HepG2 (cell line): ENCODE measurements around the gene EIF5B. TPM values are rescaled to one million over a fixed set of nuclear protein-coding genes. Genes with fewer than 3 reads are reported as not detected.

Experiments used
- polyA plus RNA-seq, 8 experiments: library from polyadenylated mRNA; depleted of rRNA in 3 of 8; stranded (reverse) in 7 of 8; unstranded in 1 of 8; fragments of >200 nt; fragmentation: Illumina TruSeq in 4 of 8; extraction: Trizol in 4 of 8; gene quantifications; 2 replicates each; pipeline versions ENCODE4 v1.2.1 to v1.2.3, GENCODE V29; 2011 to 2016; ENCODE audit warnings: low read depth in 4 of 8, missing spikeins in 1 of 8, mixed read lengths in 1 of 8; ENCODE audit not compliant: insufficient read depth in 1 of 8
- total RNA-seq, 5 experiments: library from RNA; depleted of rRNA; stranded (reverse); fragments of >200 nt; fragmentation: Illumina TruSeq; extraction: Trizol; gene quantifications; 2 replicates each; pipeline ENCODE4 v1.2.3, GENCODE V29; 2016; ENCODE audit warnings: low read depth in 1 of 5

EIF5B gene
- total and polyA plus RNA-seq, 2 of the 13 experiments (the other 11 are each of a cell fraction or from before 2014, with no cell fraction given) = 8.8 to 32.1 TPM

Other genes with a start within 250 kb of the EIF5B start
- gene C2orf15, start 195.7 kb upstream of the EIF5B start, total RNA-seq (2016; rRNA removed; fragmentation: Illumina TruSeq; extraction: Trizol) = 8.3 and 12.2 TPM in 2 replicates
- gene C2orf15, start 195.7 kb upstream of the EIF5B start, polyA plus RNA-seq (2011; rRNA removed) = 4.9 and 5.5 TPM in 2 replicates
- 13.1 and 15.0 TPM in 2 replicates for gene TSGA10, start 182.4 kb upstream of the EIF5B start, total RNA-seq (2016; rRNA removed; fragmentation: Illumina TruSeq; extraction: Trizol)
- 3.8 and 4.7 TPM in 2 replicates for gene TSGA10, start 182.4 kb upstream of the EIF5B start, polyA plus RNA-seq (2011; rRNA removed)
- gene LIPT1, start 182.4 kb upstream of the EIF5B start, total RNA-seq (2016; rRNA removed; fragmentation: Illumina TruSeq; extraction: Trizol) = 8.0 and 8.3 TPM in 2 replicates
- 7.9 and 9.6 TPM in 2 replicates for gene LIPT1, start 182.4 kb upstream of the EIF5B start, polyA plus RNA-seq (2011; rRNA removed)
- gene MITD1, start 156.3 kb upstream of the EIF5B start, total RNA-seq (2016; rRNA removed; fragmentation: Illumina TruSeq; extraction: Trizol) = 43.7 and 48.7 TPM in 2 replicates
- 14.2 and 17.8 TPM in 2 replicates for gene MITD1, start 156.3 kb upstream of the EIF5B start, polyA plus RNA-seq (2011; rRNA removed)
- 75.3 and 118 TPM in 2 replicates for gene MRPL30, start 156.2 kb upstream of the EIF5B start, total RNA-seq (2016; rRNA removed; fragmentation: Illumina TruSeq; extraction: Trizol)
- gene MRPL30, start 156.2 kb upstream of the EIF5B start, polyA plus RNA-seq (2011; rRNA removed) = 25.6 and 30.2 TPM in 2 replicates
- gene LYG2, start 81.7 kb upstream of the EIF5B start, total RNA-seq (2016; rRNA removed; fragmentation: Illumina TruSeq; extraction: Trizol) = 0.15 TPM in 1 of 2 replicates, not detected in the other
- gene LYG2, start 81.7 kb upstream of the EIF5B start, polyA plus RNA-seq (2011; rRNA removed) = 0.18 and 0.42 TPM in 2 replicates
- gene LYG1, start 36.2 kb upstream of the EIF5B start, total RNA-seq (2016; rRNA removed; fragmentation: Illumina TruSeq; extraction: Trizol) = 0.49 and 1.00 TPM in 2 replicates
- gene LYG1, start 36.2 kb upstream of the EIF5B start, polyA plus RNA-seq (2011; rRNA removed) = 2.9 and 3.4 TPM in 2 replicates
- 94.6 and 149 TPM in 2 replicates for gene TXNDC9, start 1.1 kb upstream of the EIF5B start, total RNA-seq (2016; rRNA removed; fragmentation: Illumina TruSeq; extraction: Trizol)
- 25.9 and 35.2 TPM in 2 replicates for gene TXNDC9, start 1.1 kb upstream of the EIF5B start, polyA plus RNA-seq (2011; rRNA removed)
- 38.5 and 49.1 TPM in 2 replicates for gene REV1, start 152.6 kb downstream of the EIF5B start, total RNA-seq (2016; rRNA removed; fragmentation: Illumina TruSeq; extraction: Trizol)
- gene REV1, start 152.6 kb downstream of the EIF5B start, polyA plus RNA-seq (2011; rRNA removed) = 62.9 and 71.8 TPM in 2 replicates